ENCODE measurements around the gene NECTIN4. TPM values are rescaled to one million over a fixed set of nuclear protein-coding genes. Genes with fewer than 3 reads are reported as not detected.
A peak's percentile ranks its signal among the peaks of the same experiment; 100 is the strongest.

NECTIN4 gene
- total RNA-seq, 2 experiments from 2014 or later: not detected

- intact Hi-C loops (cut with micrococcal nuclease): no loop called here
- DNase-seq (peak; percentile 90), ATAC-seq (peak; percentile 95)
- Mint-ChIP-seq H3K9me3 (no peaks in the 10 kb centered on the region), H3K27ac (peak overlapping the region; percentile 81), H3K27me3 (no peaks in the 10 kb centered on the region), H3K4me3 (peak overlapping the region; percentile 87), H3K36me3 (ENCODE audit: low read depth) (no peaks in the 10 kb centered on the region), H3K4me1 (ENCODE audit: low read depth) (peaks cover 39% of the 10 kb centered on the region)
- no peak for TF ChIP-seq CTCF (IDR thresholded peaks at IDR 0.05)
- ChIA-PET POLR2A (interaction anchor here (0.9 to 2.2 kb wide), 10 partner anchors 10 to 224 kb away, joined by 3 to 11 read pairs (median 3); partner anchors contain the start of genes KLHDC9 and USF1), CTCF (interaction anchor here (0.8 to 3.3 kb wide), 11 partner anchors 9 to 160 kb away, joined by 3 to 11 read pairs (median 5); partner anchors contain the start of genes KLHDC9 and USF1)
Measured at GRCh38 chr1:161021165-161021969, 68.0 kb downstream of the NECTIN4 start.

Other genes starting within 250 kb of the NECTIN4 start
- gene CD244, start 226.7 kb downstream of the NECTIN4 start, total RNA-seq: 1 to 10 TPM; 1.4 to 1.8 TPM
- gene ITLN1, start 204.4 kb downstream of the NECTIN4 start, total RNA-seq: not detected
- gene ITLN2, start 134.7 kb downstream of the NECTIN4 start, total RNA-seq: not detected
- 10 to 100 TPM; 19.0 to 20.9 TPM for gene F11R, start 68.4 kb downstream of the NECTIN4 start, total RNA-seq
- 10 to 100 TPM; 70.8 to 78.7 TPM for gene TSTD1, start 50.6 kb downstream of the NECTIN4 start, total RNA-seq
- 10 to 100 TPM; 50.0 to 52.1 TPM for gene USF1, start 43.6 kb downstream of the NECTIN4 start, total RNA-seq
- 100 to 1,000 TPM; 174 to 175 TPM for gene ARHGAP30, start 19.7 kb downstream of the NECTIN4 start, total RNA-seq
- gene KLHDC9, start 8.8 kb upstream of the NECTIN4 start, total RNA-seq: under 1 TPM in 1 of 2 experiments, not detected in 1; 0.43 TPM
- 100 to 1,000 TPM; 137 to 144 TPM for gene PFDN2, start 28.5 kb upstream of the NECTIN4 start, total RNA-seq
- gene NIT1, start 28.5 kb upstream of the NECTIN4 start, total RNA-seq: 10 to 100 TPM; 38.5 to 40.0 TPM
- gene DEDD, start 43.1 kb upstream of the NECTIN4 start, total RNA-seq: 10 to 100 TPM; 30.4 to 37.0 TPM
- 10 to 100 TPM; 81.2 to 84.1 TPM for gene UFC1, start 64.4 kb upstream of the NECTIN4 start, total RNA-seq
- gene USP21, start 69.9 kb upstream of the NECTIN4 start, total RNA-seq: 10 to 100 TPM; 24.4 to 26.7 TPM
- gene PPOX, start 76.9 kb upstream of the NECTIN4 start, total RNA-seq: 10 to 100 TPM; 24.4 to 24.9 TPM
- 10 to 100 TPM; 39.9 to 40.8 TPM for gene B4GALT3, start 87.9 kb upstream of the NECTIN4 start, total RNA-seq
- gene ADAMTS4, start 109.5 kb upstream of the NECTIN4 start, total RNA-seq: 1 to 10 TPM; 1.1 to 1.8 TPM
- 10 to 100 TPM; 85.9 to 97.1 TPM for gene NDUFS2, start 112.8 kb upstream of the NECTIN4 start, total RNA-seq
- gene FCER1G, start 125.7 kb upstream of the NECTIN4 start, total RNA-seq: under 1 TPM; 0.60 to 0.81 TPM
- gene APOA2, start 134.1 kb upstream of the NECTIN4 start, total RNA-seq: not detected
- 10 to 100 TPM; 11.6 to 12.1 TPM for gene TOMM40L, start 136.5 kb upstream of the NECTIN4 start, total RNA-seq
- gene NR1I3, start 148.6 kb upstream of the NECTIN4 start, total RNA-seq: not detected
- under 1 TPM in 1 of 2 experiments, not detected in 1; 0.18 TPM for gene PCP4L1, start 169.2 kb upstream of the NECTIN4 start, total RNA-seq
- gene MPZ, start 220.4 kb upstream of the NECTIN4 start, total RNA-seq: 1 to 10 TPM; 2.8 to 3.3 TPM
- 100 to 1,000 TPM; 160 to 175 TPM for gene SDHC, start 224.8 kb upstream of the NECTIN4 start, total RNA-seq